HL-60/S4 treated with phorbol 12-myristate 13-acetate at 8.2 ng/mL for 4 days and 3 days (cell line): Measurements from ENCODE around the gene MYL3.
"Not testable (repeated sequence)": the region's sequence is repeated elsewhere in the genome, so short reads cannot be mapped to it uniquely, and the experiment has no call there.

ENCODE experiments used
- in situ Hi-C: fragments of 300-500 bp; cut with MboI; formaldehyde crosslinking; loops from 2 replicates; pipeline ENCODE4 v1.15.0; 2022; ENCODE audit warnings: low sequenced_read_pairs

Gene MYL3

GRCh38 chr3:46863261-46863782 lies at the start of gene MYL3:
TSS of gene MYL3 (minus strand) at chr3:46863444. CDS start at chr3:46863390, 54 bp downstream.
- in situ Hi-C loops = no loop called here

GRCh38 chr3:46912986-46913385 lies 49.7 kb upstream of the MYL3 start:
- in situ Hi-C loops = no loop called here

GRCh38 chr3:46910914-46911313 lies 47.7 kb upstream of the MYL3 start:
- in situ Hi-C loops = not testable (repeated sequence)

- in situ Hi-C loops = no loop called here
Measured at GRCh38 chr3:46910166-46910760, 47.0 kb upstream of the MYL3 start.

GRCh38 chr3:46909535-46910161 lies 46.4 kb upstream of the MYL3 start:
- in situ Hi-C loops = no loop called here

- in situ Hi-C loops = no loop called here
Measured at GRCh38 chr3:46908986-46909534, 45.8 kb upstream of the MYL3 start.

- in situ Hi-C loops = no loop called here
Measured at GRCh38 chr3:46908294-46908985, 45.2 kb upstream of the MYL3 start.

GRCh38 chr3:46907960-46908293 lies 44.7 kb upstream of the MYL3 start:
- in situ Hi-C loops = no loop called here

- in situ Hi-C loops = no loop called here
Measured at GRCh38 chr3:46907271-46907670, 44.0 kb upstream of the MYL3 start.

GRCh38 chr3:46906471-46907058 lies 43.3 kb upstream of the MYL3 start:
- in situ Hi-C loops = no loop called here

- in situ Hi-C loops = no loop called here
Measured at GRCh38 chr3:46905661-46906451, 42.6 kb upstream of the MYL3 start.

- in situ Hi-C loops = no loop called here
Measured at GRCh38 chr3:46905213-46905560, 41.9 kb upstream of the MYL3 start.

- in situ Hi-C loops = no loop called here
Measured at GRCh38 chr3:46904303-46905212, 41.3 kb upstream of the MYL3 start.

GRCh38 chr3:46903341-46904302 lies 40.4 kb upstream of the MYL3 start:
- in situ Hi-C loops = no loop called here

GRCh38 chr3:46902188-46902631 lies 39.0 kb upstream of the MYL3 start:
- in situ Hi-C loops = no loop called here

- in situ Hi-C loops = no loop called here
Measured at GRCh38 chr3:46901591-46902187, 38.4 kb upstream of the MYL3 start.

GRCh38 chr3:46901061-46901460 lies 37.8 kb upstream of the MYL3 start:
- in situ Hi-C loops = no loop called here

- in situ Hi-C loops = no loop called here
Measured at GRCh38 chr3:46900356-46900755, 37.1 kb upstream of the MYL3 start.
